Measurements from ENCODE around the gene ITPRIP.

ITPRIP gene

GRCh38 chr10:104350127-104350635 is 11.9 kb upstream of the ITPRIP start:
- TF ChIP-seq CTCF (IDR thresholded peaks at IDR 0.05; ENCODE audit: control insufficient read depth, insufficient read depth, low read depth, low read length, missing control alignments) = peak; percentile 63
- no peak for DNase-seq (ENCODE audit: low read depth)
- no peak overlapping the region for H3K4me3 ChIP-seq (ENCODE audit: control insufficient read depth, low read depth, low read length)

- H3K4me3 ChIP-seq (ENCODE audit: control insufficient read depth, low read depth, low read length) = no peak overlapping the region
- no peak for TF ChIP-seq CTCF (IDR thresholded peaks at IDR 0.05; ENCODE audit: control insufficient read depth, insufficient read depth, low read depth, low read length, missing control alignments)
- DNase-seq (ENCODE audit: low read depth) = no peak
These were observed 11.4 kb upstream of the ITPRIP start for GRCh38 chr10:104349623-104350126.

- TF ChIP-seq CTCF (IDR thresholded peaks at IDR 0.05; ENCODE audit: control insufficient read depth, insufficient read depth, low read depth, low read length, missing control alignments) = no peak
- DNase-seq (ENCODE audit: low read depth) = no peak
- no peak overlapping the region for H3K4me3 ChIP-seq (ENCODE audit: control insufficient read depth, low read depth, low read length)
These were observed 10.3 kb upstream of the ITPRIP start for GRCh38 chr10:104348601-104349000.

GRCh38 chr10:104347295-104348045 is 9.2 kb upstream of the ITPRIP start:
- no peak for DNase-seq (ENCODE audit: low read depth)
- no peak overlapping the region for H3K4me3 ChIP-seq (ENCODE audit: control insufficient read depth, low read depth, low read length)
- TF ChIP-seq CTCF (IDR thresholded peaks at IDR 0.05; ENCODE audit: control insufficient read depth, insufficient read depth, low read depth, low read length, missing control alignments) = no peak

- TF ChIP-seq CTCF (IDR thresholded peaks at IDR 0.05; ENCODE audit: control insufficient read depth, insufficient read depth, low read depth, low read length, missing control alignments) = no peak
- DNase-seq (ENCODE audit: low read depth) = no peak
- H3K4me3 ChIP-seq (ENCODE audit: control insufficient read depth, low read depth, low read length) = no peak overlapping the region
These were observed 7.7 kb upstream of the ITPRIP start for GRCh38 chr10:104345941-104346340.

GRCh38 chr10:104345515-104345914 is 7.2 kb upstream of the ITPRIP start:
- no peak overlapping the region for H3K4me3 ChIP-seq (ENCODE audit: control insufficient read depth, low read depth, low read length)
- DNase-seq (ENCODE audit: low read depth) = no peak
- no peak for TF ChIP-seq CTCF (IDR thresholded peaks at IDR 0.05; ENCODE audit: control insufficient read depth, insufficient read depth, low read depth, low read length, missing control alignments)
